Chondrocyte (in vitro differentiated cells): ENCODE measurements around the gene CDR2. TPM values are rescaled to one million over a fixed set of nuclear protein-coding genes. Genes with fewer than 3 reads are reported as not detected.
"Not testable (repeated sequence)": the region's sequence is repeated elsewhere in the genome, so short reads cannot be mapped to it uniquely, and the experiment has no call there.

Source experiments
- DNase-seq: peaks from one replicate; pipeline ENCODE4 v3.0.0; 2021; ENCODE audit warnings: mixed read lengths, low spot score
- H3K27ac Mint-ChIP-seq: one replicate; pipeline ENCODE4 v1.8.0; 2021; ENCODE audit warnings: mild to moderate bottlenecking, moderate library complexity, mixed read lengths; ENCODE audit not compliant: unreplicated experiment
- H3K27me3 Mint-ChIP-seq: 2 replicates; pipeline ENCODE4 v1.8.0; 2021; ENCODE audit warnings: low read depth, mixed read lengths
- H3K36me3 Mint-ChIP-seq: 2 replicates; pipeline ENCODE4 v1.8.0; 2021; ENCODE audit warnings: low read depth, mixed read lengths
- H3K4me1 Mint-ChIP-seq: 2 replicates; pipeline ENCODE4 v1.8.0; 2021; ENCODE audit warnings: low read depth, mild to moderate bottlenecking, mixed read lengths
- H3K4me3 Mint-ChIP-seq: one replicate; pipeline ENCODE4 v1.8.0; 2021; ENCODE audit warnings: mild to moderate bottlenecking, moderate library complexity, mixed read lengths; ENCODE audit not compliant: unreplicated experiment
- H3K9me3 Mint-ChIP-seq: 2 replicates; pipeline ENCODE4 v1.8.0; 2021; ENCODE audit warnings: low read depth, mixed read lengths
- CTCF ChIP-seq: fragments of 200-600 bp; sonication (generic); IDR thresholded peaks from 2 replicates; pipeline ENCODE4 v1.5.0; 2021; ENCODE audit warnings: antibody characterized with exemption, mild to moderate bottlenecking, moderate library complexity
- total RNA-seq: library from RNA; stranded (reverse); gene quantifications from 3 replicates; pipeline ENCODE4 v1.2.1, GENCODE V29; 2021

Gene CDR2
- total RNA-seq, 1 donor from 2014 or later = 46.1 TPM

- no peak for DNase-seq
- no peaks in the 10 kb centered on the region for H3K4me1 Mint-ChIP-seq
- H3K36me3 Mint-ChIP-seq = peaks cover 14% of the 10 kb centered on the region
- H3K27me3 Mint-ChIP-seq = no peaks in the 10 kb centered on the region
- peak overlapping the region; percentile 5 for H3K27ac Mint-ChIP-seq
- TF ChIP-seq CTCF = no peak
- H3K4me3 Mint-ChIP-seq = no peak overlapping the region
- H3K9me3 Mint-ChIP-seq = no peaks in the 10 kb centered on the region
These were observed 44.4 kb upstream of the CDR2 start for GRCh38 chr16:22418826-22419225.

- not testable (repeated sequence) for H3K27me3 Mint-ChIP-seq, H3K27ac Mint-ChIP-seq, H3K9me3 Mint-ChIP-seq, H3K4me1 Mint-ChIP-seq, H3K4me3 Mint-ChIP-seq
- peaks cover 10% of the 10 kb centered on the region for H3K36me3 Mint-ChIP-seq
- DNase-seq = peak; percentile 4
These were observed 43.4 kb upstream of the CDR2 start for GRCh38 chr16:22417798-22418197.

GRCh38 chr16:22417019-22417418, 42.6 kb upstream of the CDR2 start:
- H3K27ac Mint-ChIP-seq = no peak overlapping the region
- H3K9me3 Mint-ChIP-seq = no peaks in the 10 kb centered on the region
- peaks cover 10% of the 10 kb centered on the region for H3K36me3 Mint-ChIP-seq
- H3K4me3 Mint-ChIP-seq = no peak overlapping the region
- H3K27me3 Mint-ChIP-seq = no peaks in the 10 kb centered on the region
- no peaks in the 10 kb centered on the region for H3K4me1 Mint-ChIP-seq
- DNase-seq = no peak
- no peak for TF ChIP-seq CTCF

GRCh38 chr16:22413819-22414218, 39.4 kb upstream of the CDR2 start:
- Mint-ChIP-seq H3K27ac (no peak overlapping the region), H3K4me1 (no peaks in the 10 kb centered on the region), H3K36me3 (no peaks in the 10 kb centered on the region), H3K27me3 (no peaks in the 10 kb centered on the region), H3K9me3 (peaks cover 5% of the 10 kb centered on the region), H3K4me3 (no peak overlapping the region)
- peak; percentile 40 for DNase-seq
- TF ChIP-seq CTCF = no peak

- no peaks in the 10 kb centered on the region for H3K27me3 Mint-ChIP-seq
- TF ChIP-seq CTCF = no peak
- no peaks in the 10 kb centered on the region for H3K36me3 Mint-ChIP-seq
- peaks cover 11% of the 10 kb centered on the region for H3K4me1 Mint-ChIP-seq
- no peak overlapping the region for H3K4me3 Mint-ChIP-seq
- H3K27ac Mint-ChIP-seq = no peak overlapping the region
- DNase-seq = no peak
- peaks cover 5% of the 10 kb centered on the region for H3K9me3 Mint-ChIP-seq
These were observed 33.1 kb upstream of the CDR2 start for GRCh38 chr16:22407486-22407885.

GRCh38 chr16:22402191-22402590, 27.8 kb upstream of the CDR2 start:
- H3K27ac Mint-ChIP-seq = peak overlapping the region; percentile 67
- no peaks in the 10 kb centered on the region for H3K9me3 Mint-ChIP-seq
- no peaks in the 10 kb centered on the region for H3K36me3 Mint-ChIP-seq
- H3K4me3 Mint-ChIP-seq = no peak overlapping the region
- H3K27me3 Mint-ChIP-seq = no peaks in the 10 kb centered on the region
- H3K4me1 Mint-ChIP-seq = peaks cover 36% of the 10 kb centered on the region
- no peak for DNase-seq
- no peak for TF ChIP-seq CTCF
